BJ (cell line): ENCODE results near the gene ARL15. TPM values are rescaled to one million over a fixed set of nuclear protein-coding genes. Genes with fewer than 3 reads are reported as not detected.

Experiments used
- CTCF ChIA-PET: fragments of 350-600 bp; formaldehyde crosslinking; extraction: SDS; loops from one replicate; lab custom pipeline; 2021; ENCODE audit warnings: antibody characterized with exemption, inconsistent platforms; lab: Yijun Ruan, JAX
- POLR2A ChIA-PET: fragments of 300-600 bp; sonication (Branson Sonifier 250); formaldehyde crosslinking; extraction: SDS; loops from one replicate; lab custom pipeline; 2021; ENCODE audit warnings: antibody characterized with exemption; lab: Charles Lee
- DNase-seq: peaks from one replicate; pipeline ENCODE4 v3.0.0-alpha.2; 2011; ENCODE audit warnings: low read depth
- H3K27me3 ChIP-seq: 2 replicates; pipeline ENCODE4 v1.6.0; 2011; ENCODE audit warnings: low read length; ENCODE audit not compliant: control insufficient read depth, insufficient read depth
- H3K36me3 ChIP-seq: 2 replicates; pipeline ENCODE4 v1.5.1; 2011; ENCODE audit warnings: low read length; ENCODE audit not compliant: control insufficient read depth, insufficient read depth
- H3K4me3 ChIP-seq: 2 replicates; pipeline ENCODE4 v1.5.1; 2011; ENCODE audit warnings: low read depth, mild to moderate bottlenecking, control low read depth, low read length
- CTCF ChIP-seq: IDR thresholded peaks from 2 replicates; pipeline ENCODE4 v1.5.1; 2011; ENCODE audit warnings: low read depth, mild to moderate bottlenecking, control low read depth, inconsistent platforms, low read length, moderate library complexity; ENCODE audit not compliant: insufficient read depth
- polyA plus RNA-seq: library from polyadenylated mRNA; depleted of rRNA; stranded (reverse); fragments of >200 nt; gene quantifications from 2 replicates; pipeline ENCODE4 v1.2.3, GENCODE V29; 2011

The ARL15 gene
- polyA plus RNA-seq, 1 experiment: 11.9 TPM

DNA sequence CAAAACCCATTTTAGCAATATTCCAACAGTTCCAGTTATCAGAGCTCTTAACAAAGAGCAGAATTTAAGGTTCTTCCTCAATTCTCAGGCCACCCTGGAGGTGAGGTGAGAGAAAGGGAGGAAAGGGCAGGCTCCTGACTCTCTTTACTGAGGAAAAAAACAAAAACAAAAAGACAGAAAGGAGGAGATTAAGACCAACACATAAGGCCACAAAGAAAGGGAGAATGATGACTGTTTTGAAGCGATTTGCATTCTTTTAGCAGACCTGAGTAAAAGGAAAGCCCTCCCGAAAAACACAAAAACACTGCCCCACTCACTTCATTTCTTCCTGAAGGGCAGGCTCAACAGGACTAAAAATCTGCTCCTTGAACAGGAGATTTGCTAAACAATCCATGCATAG lies 300.5 kb downstream of the ARL15 start:
- no peaks in the 10 kb centered on the region for H3K27me3 ChIP-seq
- no peak for TF ChIP-seq CTCF
- CTCF ChIA-PET: no interaction called here
- H3K36me3 ChIP-seq: no peaks in the 10 kb centered on the region
- POLR2A ChIA-PET: no interaction called here
- H3K4me3 ChIP-seq: no peak overlapping the region
- no peak for DNase-seq

DNA sequence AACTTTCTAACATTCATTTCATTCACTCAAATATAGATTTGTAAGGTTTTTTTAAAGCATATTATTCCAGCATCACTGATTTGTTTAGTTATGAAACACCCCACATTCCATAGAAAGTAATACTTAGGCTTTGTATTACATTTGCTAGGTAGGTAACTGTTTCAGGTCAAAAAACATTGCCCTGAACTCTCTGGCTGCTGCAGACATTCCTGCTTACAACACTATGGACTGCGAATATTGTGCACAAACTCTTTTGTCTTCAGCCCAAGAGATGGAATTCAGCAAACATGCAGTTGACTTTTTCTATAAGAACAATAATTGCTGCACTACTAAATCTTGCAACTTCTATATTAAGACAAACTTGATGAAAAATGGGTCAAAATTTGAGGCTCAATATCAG lies 301.0 kb downstream of the ARL15 start:
- no peak for DNase-seq
- ChIA-PET CTCF (no interaction called here), POLR2A (no interaction called here)
- H3K27me3 ChIP-seq: no peaks in the 10 kb centered on the region
- no peak for TF ChIP-seq CTCF
- H3K36me3 ChIP-seq: no peaks in the 10 kb centered on the region
- no peak overlapping the region for H3K4me3 ChIP-seq

DNA sequence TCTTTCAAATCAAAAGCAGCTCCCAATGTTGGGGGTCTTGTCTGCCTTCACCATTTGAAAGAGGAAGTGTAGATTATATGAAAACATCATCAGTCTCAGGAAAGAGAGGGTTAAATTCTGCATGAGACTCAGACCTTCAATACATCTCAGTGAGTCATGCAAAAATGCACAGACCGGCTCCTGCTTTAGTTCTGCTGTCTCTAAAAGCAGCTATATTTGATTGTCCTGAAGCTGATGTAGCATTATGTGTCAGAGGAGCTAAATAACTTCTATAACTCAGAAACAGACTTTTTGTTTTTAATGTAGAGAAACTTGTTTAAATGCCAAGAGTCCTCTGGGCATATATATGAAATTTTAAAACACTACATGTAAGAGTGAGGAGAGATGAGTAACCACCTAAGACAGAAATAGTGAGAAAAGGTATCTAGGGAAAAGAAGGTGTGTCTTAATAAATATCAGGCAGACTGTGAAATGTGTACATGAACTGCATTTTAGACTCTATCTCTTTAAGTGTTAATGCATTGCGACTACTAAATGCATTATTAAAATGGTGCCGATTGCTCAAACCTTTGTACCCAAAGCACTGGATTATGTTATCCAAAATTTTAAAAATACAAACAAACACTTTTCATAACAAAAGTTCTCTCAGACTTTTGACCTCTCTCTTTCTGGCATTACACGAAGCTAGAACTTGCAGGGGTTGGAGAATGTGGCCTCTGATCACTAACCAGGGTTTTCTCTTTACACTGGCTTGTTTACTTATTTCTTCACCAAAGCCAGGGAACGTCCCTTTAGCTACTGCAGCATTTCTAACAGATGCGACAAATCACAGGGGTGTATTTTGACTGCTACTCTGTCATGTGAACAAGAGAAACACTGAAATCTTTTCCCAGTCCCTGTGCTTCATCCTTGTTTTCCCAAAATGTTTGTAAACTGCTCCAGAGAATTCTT lies 302.3 kb downstream of the ARL15 start:
- no peak for TF ChIP-seq CTCF
- Histone ChIP-seq H3K27me3 (no peaks in the 10 kb centered on the region), H3K36me3 (no peaks in the 10 kb centered on the region), H3K4me3 (no peak overlapping the region)
- ChIA-PET CTCF (no interaction called here), POLR2A (no interaction called here)
- no peak for DNase-seq

GRCh38 chr5:54004697-54005096 lies 305.7 kb downstream of the ARL15 start:
- POLR2A ChIA-PET: no interaction called here
- Histone ChIP-seq H3K27me3 (no peaks in the 10 kb centered on the region), H3K4me3 (no peak overlapping the region), H3K36me3 (no peaks in the 10 kb centered on the region)
- CTCF ChIA-PET: no interaction called here
- DNase-seq: no peak
- TF ChIP-seq CTCF: no peak

- CTCF ChIA-PET: interaction anchor here (2.0 kb wide), 1 partner anchor 10 kb away, joined by 4 read pairs; no protein-coding TSS in a partner anchor
- H3K4me3 ChIP-seq: no peak overlapping the region
- no peak for DNase-seq
- TF ChIP-seq CTCF: no peak
- POLR2A ChIA-PET: no interaction called here
- H3K36me3 ChIP-seq: no peaks in the 10 kb centered on the region
- no peaks in the 10 kb centered on the region for H3K27me3 ChIP-seq
These were observed 307.6 kb downstream of the ARL15 start for GRCh38 chr5:54002779-54003178.
